NCI-H510A (cell line): Measurements from ENCODE around the gene ZAR1L.

Source experiments
- DNase-seq: peaks from one replicate; lab custom pipeline; 2025; lab: John Stamatoyannopoulos, UW

The ZAR1L gene

DNA sequence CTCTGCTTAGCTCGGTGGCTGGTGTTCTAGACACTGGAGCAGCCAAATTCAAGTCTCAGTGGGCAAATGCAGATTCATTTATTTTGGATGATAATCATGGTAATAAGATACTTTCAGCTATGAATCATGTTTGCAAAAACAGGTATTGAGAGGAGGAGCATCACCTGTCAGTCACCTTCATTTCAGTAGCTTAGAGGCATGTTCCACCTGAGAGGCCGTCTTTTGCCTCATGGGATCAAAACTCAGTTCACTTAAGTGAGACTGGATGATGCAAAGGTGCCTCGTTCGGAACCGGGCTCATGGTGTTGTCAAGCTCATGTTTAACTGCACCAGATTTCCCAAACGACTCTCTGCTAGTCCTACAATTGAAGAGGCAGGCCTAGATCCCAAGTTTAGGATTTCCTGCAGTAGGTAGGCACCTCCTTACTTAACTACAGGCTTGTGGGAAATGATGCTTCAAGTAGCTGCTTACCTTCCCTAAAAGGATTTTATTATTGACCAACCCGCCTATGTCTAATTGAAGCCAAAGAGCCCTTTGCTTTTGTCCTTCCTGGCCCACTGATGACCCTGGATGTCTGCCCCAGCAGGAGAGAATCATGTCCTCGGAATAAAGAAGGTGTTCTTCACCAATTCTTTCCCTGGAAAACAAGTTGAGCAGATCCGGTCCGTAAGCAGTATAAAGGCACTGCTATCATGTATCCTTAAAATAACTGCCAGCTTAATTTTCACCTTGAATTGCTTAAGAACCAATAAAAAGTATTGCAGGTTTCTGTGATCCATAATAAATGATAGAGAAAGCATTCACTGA, 60.0 kb downstream of the ZAR1L start:
- DNase-seq = no peak

DNA sequence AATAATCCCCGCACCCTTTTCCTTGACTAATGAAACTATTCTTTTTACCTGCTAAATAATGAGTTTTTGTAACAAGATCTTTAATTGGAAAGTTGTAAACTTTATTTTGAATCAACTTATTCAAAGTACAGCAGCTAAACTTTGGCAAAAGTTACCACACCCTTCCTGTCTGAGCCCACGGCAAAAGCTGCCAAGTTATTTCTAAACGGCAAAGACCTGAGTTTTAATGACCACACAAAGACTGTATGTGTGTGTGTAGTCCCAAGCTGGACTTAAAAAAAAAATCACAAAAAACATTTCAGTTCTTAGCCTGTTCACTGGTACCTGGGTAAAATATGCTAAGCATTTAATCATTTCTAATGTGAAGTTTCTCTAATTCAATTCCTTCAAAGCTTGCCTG, 60.7 kb downstream of the ZAR1L start:
- no peak for DNase-seq

DNA sequence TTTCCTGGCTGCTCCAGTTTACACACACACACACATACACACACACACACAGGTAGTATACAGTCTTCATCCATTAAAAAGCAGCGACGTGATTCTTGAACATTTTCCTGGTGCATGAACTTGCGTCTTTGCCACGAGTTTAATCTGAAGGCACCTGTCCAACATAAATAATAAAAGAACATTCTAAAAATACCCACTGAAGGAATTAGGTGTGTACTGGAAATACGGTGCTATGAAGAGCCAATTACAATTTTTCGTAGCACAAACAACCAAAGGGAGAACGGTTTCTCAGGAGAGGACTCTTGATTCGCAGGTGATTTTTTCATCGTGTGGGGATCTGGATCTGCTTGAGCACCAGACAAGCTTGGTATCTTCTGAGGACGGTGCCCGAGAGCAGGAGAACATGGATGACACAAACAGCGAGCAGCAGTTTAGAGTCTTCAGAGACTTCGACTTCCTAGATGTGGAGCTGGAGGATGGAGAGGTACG, 61.2 kb downstream of the ZAR1L start:
- DNase-seq = no peak
